Right lobe of liver (tissue), 6 donors: Measurements from ENCODE around the gene BEND6. TPM values are rescaled to one million over a fixed set of nuclear protein-coding genes. Genes with fewer than 3 reads are reported as not detected.

ENCODE experiments used
- ATAC-seq, 4 donors: fragments of 200-7000 bp; cut with Tn5 transposase; one replicate each; pipeline ENCODE4 v1.9.1; 2020; ENCODE audit warnings: mild to moderate bottlenecking in 4 of 4, moderate library complexity in 4 of 4
- DNase-seq, 3 donors: peaks; one replicate each; pipeline ENCODE4 v3.0.0-alpha.2; 2020
- H3K27ac ChIP-seq, 3 donors: fragments of 200-600 bp; one replicate each; pipeline ENCODE4 v1.8.0; 2022
- H3K27me3 ChIP-seq, 2 donors: fragments of 200-600 bp; one replicate each; pipeline ENCODE4 v1.8.0; 2022
- H3K36me3 ChIP-seq, 4 donors: fragments of 200-600 bp; sonication (generic) in 1 of 4; one replicate each; pipeline versions ENCODE4 v1.5.1 to v1.8.0; 2017 to 2022; ENCODE audit warnings: control low read depth in 1 of 4
- H3K4me1 ChIP-seq, 4 donors: fragments of 200-600 bp; sonication (generic) in 1 of 4; one replicate each; pipeline versions ENCODE4 v1.5.1 to v1.8.0; 2017 to 2022; ENCODE audit warnings: control low read depth in 1 of 4
- H3K4me3 ChIP-seq, 3 donors: fragments of 200-600 bp; one replicate each; pipeline ENCODE4 v1.8.0; 2022
- H3K9me3 ChIP-seq, 4 donors: fragments of 200-600 bp; sonication (generic) in 1 of 4; one replicate each; pipeline versions ENCODE4 v1.5.1 to v1.8.0; 2017 to 2022; ENCODE audit warnings: control low read depth in 1 of 4
- CTCF ChIP-seq, 4 donors: fragments of 200-600 bp in 3 of 4; fragments of 450-650 bp in 1 of 4; IDR thresholded peaks; one replicate each; pipeline versions ENCODE4 v1.5.1 to v1.8.0; 2016 to 2022; ENCODE audit warnings: antibody characterized with exemption in 4 of 4, mild to moderate bottlenecking in 2 of 4
- POLR2A ChIP-seq: fragments of 450-650 bp; IDR thresholded peaks from one replicate; pipeline ENCODE4 v1.6.1; 2017; ENCODE audit warnings: antibody characterized with exemption, mild to moderate bottlenecking
- WGBS: methylation state at CpG from one replicate; pipeline ENCODE4 v1.1.6; 2018; ENCODE audit warnings: low coverage, low lambda C conversion rate; ENCODE audit not compliant: insufficient coverage; ENCODE audit errors: missing lambda C conversion rate; 5-methylcytosine and 5-hydroxymethylcytosine counted together
- intact Hi-C, 2 donors: fragments of 100-400 bp; cut with DNase I; formaldehyde crosslinking; loops; one replicate each; pipeline versions ENCODE4 v1.11.2 to v1.14.1; 2022
- total RNA-seq, 6 experiments: library from RNA; depleted of rRNA in 2 of 6; stranded (reverse); fragments of >200 nt in 2 of 6; fragmentation: NEBNext Ultra II Directional in 3 of 6; extraction: Animal tissue kit (Norgen Biotek cat#: 25700) in 3 of 6; gene quantifications; one replicate each; pipeline versions ENCODE4 v1.1.0 to v1.2.4, GENCODE V29; 2016 to 2023
- donor health status: DM: no; HTN: yes; CAD: no.
- donor health status: DM: no; HTN: no; CAD: no.
- donor health status: DM: no; HTN: no; CAD: no.
- donor health status: DM: no; HTN: yes; CAD: no.
- donor health status: DM: no; HTN: yes; CAD: no.

Gene BEND6
- total RNA-seq, 6 experiments from 2014 or later = not detected

GRCh38 chr6:56916849-56917551 lies 37.9 kb upstream of the BEND6 start:
- no peak for ATAC-seq
- no peaks in the 10 kb centered on the region for H3K27me3 ChIP-seq
- intact Hi-C loops = no loop called here
- H3K4me3 ChIP-seq = no peak overlapping the region
- WGBS = 40% methylated on average over 1 of the region's 2 CpGs
- TF ChIP-seq CTCF (IDR thresholded peaks at IDR 0.05) (no peak), POLR2A (no peak)
- H3K4me1 ChIP-seq = no peaks in the 10 kb centered on the region
- H3K36me3 ChIP-seq = no peaks in the 10 kb centered on the region
- H3K9me3 ChIP-seq = no peaks in the 10 kb centered on the region
- DNase-seq = no peak
- H3K27ac ChIP-seq = no peak overlapping the region

DNA sequence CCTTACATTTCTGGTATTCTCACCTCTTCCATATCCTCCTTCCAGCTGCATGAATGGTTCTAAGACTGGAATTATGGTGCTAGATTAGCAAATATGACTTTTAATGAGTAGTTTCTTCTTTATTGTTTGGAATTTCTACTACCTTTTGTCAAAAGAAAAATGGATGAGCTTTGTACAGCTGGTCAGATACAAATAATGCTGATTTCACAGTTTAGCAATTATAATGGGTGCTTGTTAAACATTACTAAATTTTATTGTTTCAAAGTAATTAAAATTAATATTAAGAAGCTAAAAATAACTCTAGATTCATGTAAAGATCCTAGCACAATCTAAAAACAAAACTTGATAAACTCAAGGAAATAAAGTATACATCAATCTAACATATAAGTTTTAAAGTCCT lies 32.3 kb upstream of the BEND6 start:
- ATAC-seq (no peak), DNase-seq (no peak)
- H3K9me3 ChIP-seq = no peaks in the 10 kb centered on the region
- intact Hi-C loops = no loop called here
- H3K36me3 ChIP-seq = no peaks in the 10 kb centered on the region
- H3K4me3 ChIP-seq = no peak overlapping the region
- no peak for TF ChIP-seq POLR2A
- no peak for TF ChIP-seq CTCF (IDR thresholded peaks at IDR 0.05)
- no peaks in the 10 kb centered on the region for H3K4me1 ChIP-seq
- H3K27ac ChIP-seq = no peak overlapping the region
- H3K27me3 ChIP-seq = peaks cover 0 to 3% of the 10 kb centered on the region in 2 donors

DNA sequence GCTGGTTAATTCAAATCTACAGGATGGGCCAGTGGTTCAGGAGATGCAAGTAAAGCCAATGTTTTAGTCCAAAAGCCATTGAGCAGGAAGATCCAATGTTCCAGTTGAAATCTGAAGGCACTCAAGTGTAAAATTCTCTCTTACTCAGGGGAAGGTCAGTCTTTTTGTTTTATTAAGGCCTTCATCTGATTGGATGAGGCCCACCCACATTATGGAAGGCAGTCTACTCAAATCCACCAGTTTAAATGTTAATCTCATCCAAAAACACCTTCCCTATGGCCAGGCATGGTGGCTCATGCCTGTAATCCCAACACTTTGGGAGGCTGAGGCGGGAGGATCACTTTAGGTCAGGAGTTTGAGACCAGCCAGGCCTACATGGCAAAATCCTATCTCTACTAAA lies 31.3 kb upstream of the BEND6 start:
- no peak overlapping the region for H3K27ac ChIP-seq
- no peaks in the 10 kb centered on the region for H3K4me1 ChIP-seq
- no peaks in the 10 kb centered on the region for H3K36me3 ChIP-seq
- peaks cover 0 to 6% of the 10 kb centered on the region in 2 donors for H3K27me3 ChIP-seq
- ATAC-seq (no peak), DNase-seq (no peak)
- intact Hi-C loops = no loop called here
- H3K9me3 ChIP-seq = no peaks in the 10 kb centered on the region
- no peak for TF ChIP-seq CTCF (IDR thresholded peaks at IDR 0.05)
- TF ChIP-seq POLR2A = no peak
- H3K4me3 ChIP-seq = no peak overlapping the region
- WGBS = 67% methylated on average over 1 of the region's 1 CpG

DNA sequence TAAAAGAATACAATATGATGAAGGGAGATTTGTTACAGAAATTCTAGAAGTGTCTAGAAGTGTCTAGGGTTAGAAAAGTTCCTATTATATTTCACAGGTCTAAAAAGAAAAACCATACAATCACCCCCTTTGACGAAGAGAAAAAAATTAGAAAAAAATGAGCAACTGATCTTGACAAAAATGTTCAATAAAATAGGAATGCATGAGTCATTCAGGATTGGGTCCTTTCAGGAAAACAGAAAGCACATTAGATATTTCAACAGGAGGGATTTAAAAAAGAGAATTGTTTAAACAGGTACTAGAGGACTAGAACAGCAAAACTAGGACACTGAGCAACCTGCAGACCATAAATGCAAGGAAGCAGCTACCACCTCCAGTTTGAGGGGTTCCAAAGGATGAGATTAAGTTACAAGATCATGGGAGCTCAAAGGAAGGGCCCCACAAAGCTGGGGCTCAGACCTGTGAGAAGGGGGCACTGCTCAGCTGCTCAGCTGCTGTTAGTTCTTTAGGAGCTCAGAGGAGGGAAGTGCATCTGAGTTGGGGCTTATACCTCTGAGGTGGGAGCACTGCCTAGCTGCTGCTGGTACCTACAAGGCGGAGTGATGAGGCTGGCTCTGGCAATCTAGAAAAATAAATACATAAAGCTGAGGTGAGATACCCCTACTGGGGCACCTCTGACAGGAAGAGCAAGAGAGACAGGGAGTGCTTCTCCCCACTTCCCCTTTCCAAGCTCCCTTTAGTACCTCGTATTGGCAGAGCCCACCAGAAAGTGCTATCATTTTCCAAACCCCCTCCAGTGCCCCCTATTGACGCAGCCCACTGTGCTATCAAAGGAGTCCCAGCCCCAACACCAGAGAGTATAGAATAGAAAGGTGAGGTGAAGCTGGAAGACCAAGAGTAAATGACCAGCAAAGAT lies 27.1 kb upstream of the BEND6 start:
- no peaks in the 10 kb centered on the region for H3K4me1 ChIP-seq
- no peak for DNase-seq
- no peak for ATAC-seq
- TF ChIP-seq POLR2A (no peak), CTCF (IDR thresholded peaks at IDR 0.05) (no peak)
- 36% methylated on average over 3 of the region's 4 CpGs for WGBS
- no peak overlapping the region for H3K4me3 ChIP-seq
- H3K27ac ChIP-seq = no peak overlapping the region
- H3K27me3 ChIP-seq = peaks cover 0 to 6% of the 10 kb centered on the region in 2 donors
- no peaks in the 10 kb centered on the region for H3K9me3 ChIP-seq
- H3K36me3 ChIP-seq = no peaks in the 10 kb centered on the region
- intact Hi-C loops = no loop called here
